K562 (cell line): ENCODE measurements around the gene CD40.

ENCODE experiments used
- DPF2 ChIP-seq: fragments of 450-650 bp; IDR thresholded peaks from 2 replicates; pipeline ENCODE4 v1.6.1; 2016
- EHMT2 ChIP-seq: fragments of 450-650 bp; IDR thresholded peaks from 2 replicates; pipeline ENCODE4 v1.6.1; 2018; ENCODE audit warnings: antibody characterized with exemption
- JUNB ChIP-seq: fragments of 450-650 bp; formaldehyde crosslinking; conservative IDR thresholded peaks from 2 replicates; pipeline ENCODE4 v1.4.0; 2020; ENCODE audit warnings: mild to moderate bottlenecking
- KLF6 ChIP-seq: fragments of 250-450 bp; sonication (Bioruptor Pico); IDR thresholded peaks from 2 replicates; pipeline ENCODE4 v1.4.0; 2020; ENCODE audit warnings: mild to moderate bottlenecking, moderate library complexity, borderline replicate concordance
- SMAD4 ChIP-seq: fragments of 250-450 bp; sonication (Bioruptor Pico); conservative IDR thresholded peaks from 2 replicates; pipeline ENCODE4 v1.8.0; 2021; ENCODE audit warnings: inconsistent platforms, mild to moderate bottlenecking, moderate library complexity
- ZNF311 ChIP-seq: fragments of 250-450 bp; sonication (Bioruptor Pico); IDR thresholded peaks from 2 replicates; pipeline ENCODE4 v1.4.0; 2020; ENCODE audit warnings: mild to moderate bottlenecking, moderate library complexity
- TF ChIP-seq, protein P1 (sequence below), 3 experiments: IDR thresholded peaks in 2 of 3; conservative IDR thresholded peaks in 1 of 3; 2 replicates each; pipeline ENCODE4 v1.5.1; 2011 to 2012; ENCODE audit warnings: low read length in 3 of 3, mild to moderate bottlenecking in 3 of 3, control low read depth in 2 of 3, improper control_type of control experiment in 1 of 3, inconsistent platforms in 1 of 3, low read depth in 1 of 3, mixed read lengths in 1 of 3, moderate library complexity in 1 of 3; ENCODE audit not compliant: insufficient read depth in 2 of 3
- TF ChIP-seq, protein P2 (sequence below): IDR thresholded peaks from 2 replicates; pipeline ENCODE4 v1.6.1; 2011; ENCODE audit warnings: borderline replicate concordance, low read depth, mild to moderate bottlenecking, moderate library complexity, low read length; ENCODE audit not compliant: insufficient read depth, poor library complexity, severe bottlenecking
- TF ChIP-seq, protein P3 (sequence below): sonication (generic); formaldehyde crosslinking; IDR thresholded peaks from 2 replicates; pipeline ENCODE4 v1.9.0; 2022; ENCODE audit warnings: mild to moderate bottlenecking, missing genetic modification reagents

DNA sequence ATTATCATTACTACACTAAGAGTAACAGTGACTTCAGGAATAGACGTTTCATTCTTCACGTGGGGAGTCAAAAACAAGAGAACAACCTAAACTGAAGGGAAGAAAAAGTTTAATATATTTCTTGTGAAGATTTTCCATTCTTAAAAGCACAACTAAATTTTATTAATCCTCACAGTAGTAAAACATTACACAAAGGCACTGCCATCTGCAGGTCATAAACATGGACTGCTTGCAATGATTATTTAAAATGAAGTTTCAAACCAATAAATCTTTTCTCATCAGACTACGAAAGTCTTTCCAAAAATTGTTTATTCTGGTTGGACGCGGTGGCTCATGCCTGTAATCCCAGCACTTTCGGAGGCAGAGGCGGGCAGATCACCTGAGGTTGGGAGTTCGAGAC is 31.0 kb upstream of the CD40 start:
- TF ChIP-seq KLF6 = no peak
- TF ChIP-seq, protein P1, sequence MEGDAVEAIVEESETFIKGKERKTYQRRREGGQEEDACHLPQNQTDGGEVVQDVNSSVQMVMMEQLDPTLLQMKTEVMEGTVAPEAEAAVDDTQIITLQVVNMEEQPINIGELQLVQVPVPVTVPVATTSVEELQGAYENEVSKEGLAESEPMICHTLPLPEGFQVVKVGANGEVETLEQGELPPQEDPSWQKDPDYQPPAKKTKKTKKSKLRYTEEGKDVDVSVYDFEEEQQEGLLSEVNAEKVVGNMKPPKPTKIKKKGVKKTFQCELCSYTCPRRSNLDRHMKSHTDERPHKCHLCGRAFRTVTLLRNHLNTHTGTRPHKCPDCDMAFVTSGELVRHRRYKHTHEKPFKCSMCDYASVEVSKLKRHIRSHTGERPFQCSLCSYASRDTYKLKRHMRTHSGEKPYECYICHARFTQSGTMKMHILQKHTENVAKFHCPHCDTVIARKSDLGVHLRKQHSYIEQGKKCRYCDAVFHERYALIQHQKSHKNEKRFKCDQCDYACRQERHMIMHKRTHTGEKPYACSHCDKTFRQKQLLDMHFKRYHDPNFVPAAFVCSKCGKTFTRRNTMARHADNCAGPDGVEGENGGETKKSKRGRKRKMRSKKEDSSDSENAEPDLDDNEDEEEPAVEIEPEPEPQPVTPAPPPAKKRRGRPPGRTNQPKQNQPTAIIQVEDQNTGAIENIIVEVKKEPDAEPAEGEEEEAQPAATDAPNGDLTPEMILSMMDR (IDR thresholded peaks at IDR 0.05 in 2 of 3, conservative IDR thresholded peaks at IDR 0.05 in 1 of 3; ENCODE audit: insufficient read depth in 2 of 3, low read depth in 1 of 3, low read length in 3 of 3) = peak in 2 of 3 experiments; percentile 28 to 48; a peak in 3 of 6 replicates
- no peak for TF ChIP-seq DPF2
- TF ChIP-seq, protein P2, sequence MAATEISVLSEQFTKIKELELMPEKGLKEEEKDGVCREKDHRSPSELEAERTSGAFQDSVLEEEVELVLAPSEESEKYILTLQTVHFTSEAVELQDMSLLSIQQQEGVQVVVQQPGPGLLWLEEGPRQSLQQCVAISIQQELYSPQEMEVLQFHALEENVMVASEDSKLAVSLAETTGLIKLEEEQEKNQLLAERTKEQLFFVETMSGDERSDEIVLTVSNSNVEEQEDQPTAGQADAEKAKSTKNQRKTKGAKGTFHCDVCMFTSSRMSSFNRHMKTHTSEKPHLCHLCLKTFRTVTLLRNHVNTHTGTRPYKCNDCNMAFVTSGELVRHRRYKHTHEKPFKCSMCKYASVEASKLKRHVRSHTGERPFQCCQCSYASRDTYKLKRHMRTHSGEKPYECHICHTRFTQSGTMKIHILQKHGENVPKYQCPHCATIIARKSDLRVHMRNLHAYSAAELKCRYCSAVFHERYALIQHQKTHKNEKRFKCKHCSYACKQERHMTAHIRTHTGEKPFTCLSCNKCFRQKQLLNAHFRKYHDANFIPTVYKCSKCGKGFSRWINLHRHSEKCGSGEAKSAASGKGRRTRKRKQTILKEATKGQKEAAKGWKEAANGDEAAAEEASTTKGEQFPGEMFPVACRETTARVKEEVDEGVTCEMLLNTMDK = no peak
- TF ChIP-seq JUNB (CRISPR knock-in tag) = no peak
- TF ChIP-seq SMAD4 (CRISPR knock-in tag) = no peak
- TF ChIP-seq ZNF311 (CRISPR knock-in tag) = no peak
- TF ChIP-seq EHMT2 = no peak
- TF ChIP-seq, protein P3, sequence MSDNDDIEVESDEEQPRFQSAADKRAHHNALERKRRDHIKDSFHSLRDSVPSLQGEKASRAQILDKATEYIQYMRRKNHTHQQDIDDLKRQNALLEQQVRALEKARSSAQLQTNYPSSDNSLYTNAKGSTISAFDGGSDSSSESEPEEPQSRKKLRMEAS (CRISPR knock-in tag) = no peak
